ENCODE data around the gene FOSL1. TPM values are rescaled to one million over a fixed set of nuclear protein-coding genes. Genes with fewer than 3 reads are reported as not detected.

Gene FOSL1
- polyA plus RNA-seq, 12 donors: 0.15 to 1.0 (median 0.24) TPM; not detected in 3

DNA sequence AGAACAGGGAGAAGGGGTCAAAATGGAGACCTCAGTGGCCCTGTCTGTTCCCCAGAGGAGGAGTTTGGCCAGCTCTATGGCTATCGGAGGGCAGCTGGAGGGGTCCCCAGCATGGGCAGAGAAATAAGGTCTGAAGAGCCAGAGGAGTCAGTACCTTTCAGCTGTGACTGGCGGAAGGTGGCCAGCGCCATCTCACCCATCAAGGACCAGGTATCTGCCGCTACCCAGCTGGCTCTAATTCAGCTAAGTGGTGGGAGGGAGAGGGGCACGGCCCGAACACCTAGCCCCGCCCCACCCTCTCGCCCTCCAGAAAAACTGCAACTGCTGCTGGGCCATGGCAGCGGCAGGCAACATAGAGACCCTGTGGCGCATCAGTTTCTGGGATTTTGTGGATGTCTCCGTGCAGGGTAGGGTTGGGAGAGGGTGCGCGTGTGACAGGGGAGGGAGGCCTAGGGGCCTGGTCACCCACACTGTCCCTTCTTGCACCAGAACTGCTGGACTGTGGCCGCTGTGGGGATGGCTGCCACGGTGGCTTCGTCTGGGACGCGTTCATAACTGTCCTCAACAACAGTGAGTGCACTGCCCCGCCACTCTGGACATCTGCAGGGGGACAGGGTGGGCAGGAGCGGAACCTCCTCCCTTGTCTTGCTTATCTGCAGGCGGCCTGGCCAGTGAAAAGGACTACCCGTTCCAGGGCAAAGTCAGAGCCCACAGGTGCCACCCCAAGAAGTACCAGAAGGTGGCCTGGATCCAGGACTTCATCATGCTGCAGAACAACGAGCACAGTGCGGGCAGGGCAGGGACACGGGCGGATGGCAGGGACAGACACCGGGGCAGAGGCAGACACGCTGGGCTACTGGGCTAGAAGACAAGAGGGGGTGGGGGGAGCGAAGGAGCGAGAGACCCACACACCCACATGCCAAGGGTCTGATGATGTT, 17.8 kb downstream of the FOSL1 start:
- no peak for DNase-seq

DNA sequence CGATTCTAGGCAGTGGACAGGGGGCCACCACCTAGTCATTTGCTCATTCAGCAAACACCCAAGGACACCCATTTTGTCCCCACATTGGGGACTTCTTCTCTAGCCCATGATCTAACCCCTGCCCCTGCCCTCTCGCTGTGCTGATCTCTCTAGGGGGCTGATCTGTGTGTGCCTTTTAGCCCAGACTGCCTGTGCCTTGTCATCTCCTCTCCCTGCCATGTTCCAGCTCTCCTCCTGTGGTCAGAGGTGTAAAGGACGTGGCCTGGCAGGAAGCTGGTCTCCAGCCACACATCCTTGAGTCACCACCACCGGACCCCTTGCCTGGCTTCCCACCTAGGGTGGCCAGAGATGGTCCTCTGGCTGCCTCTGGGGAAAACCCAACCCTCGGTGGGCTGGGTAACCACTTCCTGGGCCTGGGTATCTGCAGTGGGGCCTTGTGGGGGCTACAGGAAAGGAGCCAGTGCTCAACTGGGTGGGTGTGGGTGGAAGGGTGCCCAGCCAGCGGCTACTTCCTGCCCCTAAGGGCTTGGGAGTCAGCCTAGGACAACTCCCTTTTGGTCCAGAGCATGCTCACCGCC, 19.3 kb downstream of the FOSL1 start:
- no peak for DNase-seq

DNA sequence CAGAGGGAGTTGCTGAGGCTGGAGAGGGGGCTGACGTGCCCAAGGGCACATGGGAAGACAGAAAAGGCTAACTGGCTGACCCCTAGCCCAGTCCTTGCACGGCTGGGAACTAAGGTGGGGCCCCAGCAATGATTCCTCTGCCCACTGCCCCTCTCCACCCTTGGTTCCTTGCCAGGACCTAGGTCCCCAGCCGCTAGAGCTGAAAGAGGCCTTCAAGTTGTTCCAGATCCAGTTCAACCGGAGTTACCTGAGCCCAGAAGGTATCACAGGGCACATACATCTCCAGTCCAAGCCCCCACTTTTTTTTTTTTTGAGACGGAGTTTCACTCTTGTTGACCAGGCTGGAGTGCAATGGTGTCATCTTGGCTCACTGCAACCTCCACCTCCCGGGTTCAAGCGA, 20.2 kb downstream of the FOSL1 start:
- no peak for DNase-seq

GRCh38 chr11:65879617-65880016, 20.6 kb downstream of the FOSL1 start, which contains the start of gene CTSW:
TSS of gene CTSW (plus strand) at chr11:65879837. CDS start at chr11:65879855, 18 bp downstream.
- DNase-seq: no peak

GRCh38 chr11:65873318-65874156, 26.7 kb downstream of the FOSL1 start:
- peak; percentile 93 for DNase-seq

GRCh38 chr11:65872586-65873317, 27.4 kb downstream of the FOSL1 start, which contains the start of gene EFEMP2:
TSS of gene EFEMP2 (minus strand) at chr11:65872800. CDS start at chr11:65872354, 446 bp downstream.
- no peak for DNase-seq

DNA sequence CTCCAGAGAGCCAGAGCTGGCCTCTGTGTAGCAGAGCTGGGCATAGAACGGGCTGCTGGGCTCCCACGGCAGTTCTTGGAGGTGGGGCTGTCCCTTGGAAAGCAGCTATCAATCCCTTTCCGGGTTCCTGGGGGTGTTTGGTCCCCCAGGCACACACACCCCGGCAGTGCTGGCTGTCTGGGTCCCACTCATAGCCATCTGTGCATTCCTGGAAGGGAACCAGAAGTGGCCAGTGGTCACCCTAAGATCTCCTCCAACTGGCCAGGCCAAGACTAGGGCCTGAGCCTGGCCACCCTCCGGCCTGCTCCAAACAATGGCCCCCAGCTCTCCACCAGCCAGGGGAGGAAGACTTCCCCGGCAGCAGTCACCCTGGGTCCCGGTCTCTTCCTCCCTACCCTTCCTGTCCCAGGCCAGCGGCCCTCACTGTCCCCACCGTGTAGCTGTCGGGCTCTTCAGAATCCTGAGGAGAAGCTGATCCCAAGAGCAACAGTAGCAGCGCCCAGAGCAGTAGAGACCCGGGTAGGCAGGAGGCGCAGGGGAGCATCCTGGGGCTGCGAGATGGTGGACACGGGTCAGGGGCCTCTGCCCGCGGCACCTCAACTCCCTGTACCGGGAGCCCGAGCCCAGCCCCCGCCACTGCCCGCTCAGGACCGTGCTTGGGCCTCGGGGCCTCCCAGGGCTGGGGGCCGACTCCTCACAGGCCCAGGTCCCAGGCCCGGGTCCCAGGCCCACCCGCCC, 28.2 kb downstream of the FOSL1 start:
- no peak for DNase-seq

- no peak for DNase-seq
Observed at GRCh38 chr11:65870706-65871681, 29.2 kb downstream of the FOSL1 start.

DNA sequence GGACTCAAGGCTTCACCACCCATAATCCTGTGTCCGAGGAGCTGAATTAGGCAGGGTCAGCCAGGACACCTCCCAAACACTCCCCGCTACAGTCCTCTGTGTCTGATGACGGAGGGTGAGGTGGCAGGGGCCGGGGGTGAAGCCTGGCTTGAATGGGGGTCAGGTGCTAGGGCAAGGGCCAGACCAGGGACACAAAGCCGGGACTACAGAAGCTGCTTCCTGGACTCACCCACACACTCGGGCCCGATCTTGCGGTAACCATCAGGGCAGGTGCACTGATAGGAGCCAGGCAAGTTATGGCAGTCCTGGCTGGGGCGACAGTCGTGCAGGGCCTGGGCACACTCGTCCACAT, 29.9 kb downstream of the FOSL1 start:
- no peak for DNase-seq

DNA sequence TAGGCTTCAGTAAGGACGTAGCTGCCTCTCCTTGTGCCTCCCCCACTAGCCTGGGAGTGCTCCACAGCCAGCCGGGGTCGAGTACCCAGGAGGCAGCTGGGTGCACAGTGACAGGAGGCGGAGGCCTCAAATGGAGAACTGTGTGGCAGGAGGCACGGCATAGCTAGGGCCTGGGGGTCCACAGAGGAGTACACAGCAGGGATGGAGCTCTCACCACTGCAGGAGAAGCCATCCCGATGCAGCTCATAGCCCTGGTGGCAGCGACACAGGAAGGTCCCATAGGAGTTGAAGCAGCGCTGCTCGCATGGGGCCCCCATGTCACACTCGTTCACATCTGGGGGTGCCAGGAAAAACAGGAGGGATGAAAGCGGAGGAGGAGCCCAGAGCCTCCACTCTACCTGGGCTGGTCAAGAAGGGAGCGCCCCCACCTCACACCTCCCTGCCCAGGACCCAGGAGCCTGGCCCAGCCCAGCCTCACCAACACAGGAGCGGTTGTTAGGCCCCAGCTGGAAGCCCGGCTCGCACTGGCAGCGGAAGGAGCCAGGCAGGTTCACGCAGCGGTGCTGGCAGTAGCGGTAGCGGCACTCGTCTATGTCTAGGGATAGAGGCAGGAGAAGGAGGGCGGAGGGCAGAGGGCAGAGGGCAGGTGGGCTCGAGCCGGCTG, 30.4 kb downstream of the FOSL1 start:
- DNase-seq: no peak

DNA sequence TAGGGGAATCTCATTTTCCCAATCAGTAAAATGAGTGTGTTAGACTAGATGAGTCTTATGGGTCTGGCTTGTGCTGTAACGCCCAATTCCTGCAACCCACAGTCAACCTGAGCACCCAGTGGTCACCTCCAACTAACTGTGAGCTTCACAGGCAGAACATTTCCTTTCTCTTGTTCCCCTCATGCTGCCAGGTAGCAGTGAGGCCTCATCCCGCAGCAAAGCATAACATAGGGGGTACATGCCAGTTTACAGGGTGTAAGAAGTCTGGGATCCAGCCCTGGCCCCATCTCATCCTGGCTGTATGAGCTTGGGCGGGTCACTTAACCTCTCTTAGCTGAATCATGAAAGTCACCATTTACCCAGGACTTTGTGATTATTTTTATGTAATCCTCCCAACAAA, 31.3 kb downstream of the FOSL1 start:
- DNase-seq: no peak

DNA sequence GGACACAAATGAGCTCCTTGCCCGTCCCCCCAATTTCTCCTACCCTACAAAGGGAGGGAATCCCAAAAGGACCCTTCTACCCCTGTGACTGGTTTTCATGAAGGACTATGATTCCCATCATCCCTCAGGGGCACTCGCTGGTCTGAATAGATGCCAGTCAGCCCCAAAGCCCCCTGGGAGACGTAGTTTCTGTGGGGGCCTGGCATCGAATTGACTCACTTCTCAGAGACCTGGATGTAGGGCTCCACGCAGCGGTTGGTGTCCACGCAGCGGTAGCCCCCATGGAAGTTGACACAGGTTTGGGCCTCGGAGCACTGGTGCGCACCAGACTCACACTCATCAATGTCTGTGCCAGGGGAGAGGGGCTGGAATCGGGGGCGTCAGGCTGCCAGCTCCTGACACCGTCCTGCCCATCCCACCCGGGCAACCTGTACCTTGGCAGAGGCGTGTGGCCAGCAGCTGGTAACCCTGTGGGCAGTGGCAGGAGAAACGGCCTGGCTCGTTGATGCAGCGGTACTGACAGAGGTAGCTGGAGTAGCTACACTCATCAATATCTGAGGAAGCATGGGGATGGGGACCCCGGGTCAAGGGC, 32.0 kb downstream of the FOSL1 start:
- DNase-seq: no peak

- DNase-seq: no peak
Observed at GRCh38 chr11:65867284-65868071, 32.7 kb downstream of the FOSL1 start.

DNA sequence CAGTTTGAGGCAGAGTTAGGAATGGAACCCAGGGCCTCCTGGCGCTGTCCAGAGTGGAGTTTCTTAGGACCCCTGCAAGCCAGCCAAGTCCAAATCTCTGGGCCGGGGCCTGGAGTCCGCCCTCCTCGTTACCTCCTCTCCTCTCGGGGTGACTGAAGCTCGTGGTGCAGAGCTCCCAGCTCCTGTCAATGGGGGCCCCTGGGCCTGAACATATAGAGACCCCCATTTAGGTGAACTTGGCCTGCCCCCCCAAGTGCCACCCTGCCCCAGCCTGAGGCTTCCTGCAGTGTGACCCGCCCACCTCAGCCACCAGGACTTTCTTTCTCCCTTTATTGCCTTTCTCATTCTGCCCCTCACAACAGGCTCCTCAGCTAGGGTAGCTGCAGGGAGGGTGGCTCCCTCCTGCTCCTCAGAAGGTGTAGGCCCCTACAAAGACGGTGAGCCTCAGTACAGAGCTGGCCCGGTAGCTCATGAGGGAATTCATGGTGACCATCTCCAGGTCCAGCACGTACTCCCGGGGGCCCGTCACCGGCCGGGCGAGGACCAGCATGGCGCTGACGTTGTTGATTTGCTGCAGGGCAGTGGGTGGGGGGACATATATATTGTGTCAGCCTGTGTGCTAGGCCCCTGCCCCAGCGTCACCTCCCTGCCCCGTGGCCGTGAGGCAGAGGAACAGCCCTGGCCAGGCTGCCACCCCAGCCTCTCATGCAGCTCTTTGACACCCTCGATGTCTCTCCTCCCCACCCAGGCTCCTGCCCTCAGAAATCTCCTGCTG, 33.5 kb downstream of the FOSL1 start:
- DNase-seq: no peak

- no peak for DNase-seq
Observed at GRCh38 chr11:65865550-65866172, 34.5 kb downstream of the FOSL1 start.

- DNase-seq: no peak
Observed at GRCh38 chr11:65864706-65865471, 35.3 kb downstream of the FOSL1 start.

Data from muscle of arm (tissue), 12 donors.